GM21447 (cell line): ENCODE measurements around the gene OTOS.

Source experiments
- ATAC-seq: cut with Tn5 transposase; IDR thresholded peaks from one replicate; pipeline ENCODE4 v1.9.1; 2021; ENCODE audit not compliant: unreplicated experiment

Gene OTOS

DNA sequence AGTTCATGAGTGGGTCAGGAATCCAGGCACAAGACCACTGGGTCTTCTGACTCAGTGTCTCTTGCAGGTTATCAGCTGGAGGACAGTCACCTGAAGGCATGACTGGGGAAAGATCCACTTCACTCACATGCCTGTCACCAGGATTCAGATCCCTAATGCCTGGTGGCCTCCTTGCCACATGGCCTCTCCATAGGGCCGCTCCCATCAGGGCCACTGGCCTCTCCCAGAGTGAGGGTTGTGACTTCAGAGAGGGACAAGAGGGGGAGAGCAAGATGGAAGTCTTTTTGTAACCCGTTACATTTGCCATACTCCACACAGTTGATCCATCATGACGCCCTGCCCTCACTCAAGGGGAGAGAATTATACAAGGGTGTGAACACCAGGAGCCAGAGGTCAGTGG, 13.0 kb upstream of the OTOS start:
- ATAC-seq: no peak

DNA sequence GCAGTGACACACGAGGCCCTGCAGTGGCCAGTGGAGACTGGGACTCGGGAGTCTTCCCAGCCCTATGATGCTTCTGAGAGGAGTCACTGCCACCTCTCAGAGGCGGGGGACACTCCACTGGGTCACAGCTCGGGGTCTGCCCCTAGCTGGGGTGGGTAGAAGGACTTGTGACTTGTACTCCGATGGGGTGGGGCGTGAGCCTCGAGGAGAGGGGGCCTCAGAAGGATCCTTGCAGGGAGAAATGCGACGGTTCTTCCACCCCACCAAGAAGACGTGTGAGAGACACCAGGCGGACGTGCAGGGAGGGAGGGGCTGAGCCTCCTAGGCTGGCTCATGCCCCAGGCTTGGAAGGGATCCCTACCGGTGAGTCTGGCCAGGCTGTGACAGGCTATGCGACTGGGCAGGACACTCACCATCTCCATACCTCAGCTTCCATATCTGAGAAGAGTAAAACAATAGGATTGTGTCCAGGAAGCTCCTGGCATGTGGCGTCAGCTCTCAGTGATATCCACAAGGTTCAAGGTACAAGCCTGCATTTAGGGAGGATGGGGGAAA, 11.1 kb upstream of the OTOS start:
- no peak for ATAC-seq

DNA sequence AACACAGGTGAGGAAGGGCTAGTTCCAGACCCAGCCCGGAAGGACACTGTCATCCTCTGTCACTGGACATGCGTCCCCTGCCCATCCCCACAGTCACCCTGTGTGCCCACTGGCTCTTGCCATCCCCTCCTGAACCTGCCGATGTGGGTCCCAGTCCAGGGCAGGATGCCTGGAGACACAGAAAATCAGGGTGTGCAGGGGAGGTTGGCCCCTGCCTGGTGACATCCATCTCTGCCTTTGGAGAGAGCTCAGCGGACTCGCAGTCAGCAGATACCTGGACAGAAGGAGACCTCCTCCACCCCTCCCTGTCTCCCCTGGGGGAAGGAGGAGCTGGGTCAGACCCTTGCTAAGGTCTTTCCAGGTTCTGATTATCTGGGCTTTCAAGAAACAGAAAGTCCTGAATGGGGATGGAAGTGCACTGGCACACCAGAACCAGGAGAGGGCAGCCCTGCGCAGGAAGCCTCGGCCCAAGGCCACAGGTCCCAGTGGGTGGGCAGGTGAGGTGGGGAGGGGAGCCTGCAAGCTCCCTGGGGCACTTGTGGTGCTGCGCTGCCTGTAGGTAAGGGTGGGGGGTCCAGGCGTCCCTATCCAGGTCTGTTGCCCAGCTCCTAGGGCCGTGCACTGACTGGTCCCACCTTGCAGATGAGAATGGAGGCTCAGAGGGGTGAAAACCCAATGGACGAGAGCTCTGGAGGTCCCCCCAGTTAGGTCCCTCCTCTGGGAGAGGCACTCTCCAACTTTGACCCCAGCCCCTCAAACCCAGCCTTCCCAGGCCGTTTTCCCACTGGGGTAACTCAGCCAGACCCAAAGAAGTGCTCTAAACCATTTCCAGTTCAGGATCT, 9.7 kb upstream of the OTOS start:
- no peak for ATAC-seq

DNA sequence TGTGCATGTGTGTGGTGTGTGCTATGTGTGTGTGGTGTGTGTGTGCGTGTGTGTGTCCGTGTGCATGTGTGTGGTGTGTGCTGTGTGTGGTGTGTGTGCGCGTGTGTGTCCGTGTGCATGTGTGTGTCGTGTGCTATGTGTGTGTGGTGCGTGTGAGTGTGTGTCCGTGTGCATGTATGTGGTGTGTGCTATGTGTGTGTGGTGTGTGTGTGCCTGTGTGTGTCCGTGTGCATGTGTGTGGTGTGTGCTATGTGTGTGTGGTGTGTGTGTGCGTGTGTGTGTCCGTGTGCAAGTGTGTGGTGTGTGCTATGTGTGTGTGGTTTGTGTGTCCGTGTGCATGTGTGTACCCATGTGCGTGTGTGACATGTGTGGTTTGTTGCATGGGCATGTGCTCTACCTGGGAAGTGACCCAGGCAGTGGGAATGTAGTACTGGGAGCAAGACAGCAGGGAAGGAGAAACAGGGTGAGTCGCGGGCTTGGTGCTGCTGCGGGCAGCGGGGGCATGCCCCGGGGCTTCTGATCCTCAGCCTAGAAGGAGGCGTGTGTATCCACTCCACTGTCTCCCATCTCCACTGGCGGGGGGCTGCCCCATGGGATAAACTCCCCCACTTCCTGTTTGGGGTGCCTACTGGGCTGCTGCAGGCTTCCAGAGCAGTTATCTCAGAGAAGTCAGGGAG, 7.6 kb upstream of the OTOS start:
- ATAC-seq: no peak

DNA sequence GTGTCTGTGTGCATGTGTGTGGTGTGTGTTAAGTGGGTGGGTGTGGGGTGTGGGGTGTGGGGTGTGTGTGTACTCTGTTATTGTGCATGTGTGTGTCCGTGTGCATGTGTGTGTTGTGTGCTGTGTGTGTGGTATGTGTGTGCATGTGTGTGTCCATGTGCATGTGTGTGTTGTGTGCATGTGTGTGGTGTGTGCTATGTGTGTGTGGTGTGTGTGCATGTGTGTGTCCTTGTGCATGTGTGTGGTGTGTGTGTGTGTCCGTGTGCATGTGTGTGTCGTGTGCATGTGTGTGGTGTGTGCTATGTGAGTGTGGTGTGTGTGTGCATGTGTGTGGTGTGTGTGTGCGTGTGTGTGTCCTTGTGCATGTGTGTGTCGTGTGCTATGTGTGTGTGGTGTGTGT, 6.9 kb upstream of the OTOS start:
- no peak for ATAC-seq

DNA sequence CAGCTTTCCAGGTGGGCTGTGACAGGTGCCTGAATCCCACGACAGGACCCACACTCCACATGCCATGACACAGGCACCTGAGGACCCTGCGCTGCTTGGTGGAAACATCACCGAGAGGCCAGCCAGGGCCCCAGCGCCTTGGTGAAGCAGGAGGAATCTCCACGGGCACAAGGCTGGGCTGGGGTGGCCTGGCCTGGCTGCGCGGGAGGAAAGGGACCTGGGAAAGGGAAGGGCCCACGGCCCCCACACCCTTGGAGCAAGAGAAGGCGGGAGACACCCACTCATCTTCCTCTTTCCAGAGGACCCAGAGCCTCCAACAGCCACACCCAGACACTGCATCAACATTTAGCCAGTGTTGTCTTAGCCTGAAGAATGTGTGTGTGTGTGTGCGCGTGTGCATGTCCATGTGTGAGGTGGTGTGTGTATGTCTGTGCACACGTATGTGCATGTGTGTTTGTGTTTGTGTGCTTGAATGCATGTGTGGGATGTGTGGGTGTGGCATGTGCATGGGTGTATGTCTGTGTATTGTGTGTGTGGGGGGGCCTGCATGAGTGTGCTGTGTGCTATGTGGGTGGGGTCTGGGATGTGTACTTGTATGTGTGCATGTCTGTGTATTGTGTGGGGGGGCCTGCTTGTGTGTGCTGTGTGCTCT, 6.3 kb upstream of the OTOS start:
- ATAC-seq: no peak

DNA sequence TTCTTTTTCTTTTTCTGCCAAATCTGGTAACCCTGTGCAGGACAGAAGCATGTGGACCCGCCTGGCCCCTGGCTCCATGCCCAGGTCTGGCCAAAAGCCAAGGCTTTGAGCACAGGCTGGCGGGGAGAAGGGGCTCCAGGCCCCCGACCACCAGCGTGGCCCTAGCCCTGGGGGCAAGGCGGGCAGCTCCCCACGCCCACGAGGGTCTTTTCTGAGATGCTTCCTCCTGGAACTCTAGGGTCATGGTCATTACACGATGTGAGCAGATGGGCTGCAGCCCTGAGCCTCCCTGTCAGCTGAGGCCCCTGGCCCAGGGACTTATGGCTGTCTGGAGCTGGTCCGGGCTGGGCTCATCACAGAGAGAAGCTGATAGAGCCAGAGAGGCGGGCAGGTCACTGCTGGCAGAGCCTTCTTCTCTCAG, 5.7 kb upstream of the OTOS start:
- no peak for ATAC-seq

DNA sequence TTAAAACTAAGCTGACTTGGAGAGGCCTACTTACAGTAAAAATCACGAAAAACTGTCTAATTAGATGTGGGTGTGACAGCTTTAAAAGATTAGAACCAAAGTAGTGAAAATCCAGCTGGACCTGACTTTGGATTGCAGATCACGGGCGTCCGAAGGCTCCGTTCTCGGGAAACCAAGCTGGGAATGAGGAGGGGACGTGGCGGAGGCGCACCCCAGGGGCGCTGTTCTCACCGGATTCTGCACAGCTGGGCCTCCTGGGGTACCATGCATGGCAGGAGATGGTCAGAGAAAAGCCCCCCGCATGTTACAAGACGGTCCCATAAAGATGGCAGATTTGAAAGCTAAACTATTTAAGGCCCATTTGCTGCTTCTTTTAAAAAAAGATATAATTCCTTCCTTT, 5.0 kb upstream of the OTOS start:
- no peak for ATAC-seq

DNA sequence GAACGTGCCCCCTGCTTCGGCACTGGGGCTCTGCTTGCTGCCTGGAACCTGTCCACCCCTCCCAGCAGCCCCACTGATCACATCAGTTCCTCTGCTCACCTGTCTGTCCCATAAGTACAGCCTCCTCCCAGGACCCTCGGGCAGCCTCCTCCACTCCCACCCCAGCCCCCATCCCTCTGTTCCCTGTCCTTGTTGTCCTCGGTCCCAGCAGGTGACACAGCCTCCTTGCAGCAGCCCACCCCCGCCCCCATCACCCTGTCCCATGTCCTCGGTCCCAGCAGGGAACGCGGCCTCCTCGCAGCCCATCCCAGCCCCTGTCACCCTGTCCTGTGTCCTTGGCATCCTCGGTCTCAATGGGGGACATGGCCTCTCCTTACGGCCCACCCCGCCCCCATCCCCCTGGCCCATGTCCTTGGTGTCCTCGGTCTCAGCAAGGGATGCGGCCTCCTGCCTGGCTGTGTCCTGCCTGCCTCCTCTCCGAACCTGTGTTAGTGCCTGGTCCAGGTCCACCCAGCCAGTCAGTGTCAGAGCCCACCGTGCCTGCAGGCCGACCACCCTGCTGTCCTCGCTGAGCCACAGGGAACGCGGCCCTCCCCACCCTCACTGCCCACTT, 4.3 kb upstream of the OTOS start:
- no peak for ATAC-seq

DNA sequence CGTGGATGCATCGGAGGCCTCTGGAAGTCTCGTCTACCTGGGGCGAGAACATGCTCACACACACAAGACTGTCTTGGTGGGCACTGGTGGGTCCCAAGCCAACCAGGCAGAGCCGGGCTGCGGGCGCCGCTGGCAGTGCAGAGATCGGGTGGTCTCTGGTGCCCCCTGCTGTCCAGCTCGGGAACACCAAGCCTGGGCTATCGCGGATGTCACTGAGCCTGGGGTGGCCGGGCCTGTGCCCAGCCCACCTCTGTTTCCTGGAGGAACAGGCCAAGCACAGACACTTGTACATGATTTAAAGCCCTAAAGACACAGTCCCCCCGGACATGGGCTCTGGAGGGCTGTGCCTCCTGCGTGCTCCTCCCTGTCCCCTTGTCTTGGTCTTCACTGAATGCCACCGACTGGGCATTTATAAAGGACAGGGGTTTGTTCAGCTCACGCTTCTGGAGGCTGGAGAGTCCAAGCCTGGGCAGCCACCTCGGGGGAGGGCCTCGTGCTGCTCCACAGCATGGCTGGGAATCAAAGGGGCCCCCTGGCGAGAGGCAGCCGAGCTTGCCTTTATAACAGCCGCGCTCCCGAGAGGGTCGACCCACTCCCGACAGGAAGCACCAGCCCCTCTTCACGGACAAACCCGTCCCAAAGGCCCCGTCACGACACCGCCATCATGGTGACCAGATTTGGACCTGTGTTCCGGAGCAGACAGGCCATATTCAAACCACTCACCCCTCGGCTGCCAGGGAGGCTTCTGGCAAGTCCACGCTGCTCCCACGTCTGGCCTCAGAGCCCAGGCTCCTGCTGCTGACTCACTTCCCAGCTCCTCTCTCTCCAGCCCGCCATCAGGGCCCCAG, 3.6 kb upstream of the OTOS start:
- ATAC-seq: no peak

DNA sequence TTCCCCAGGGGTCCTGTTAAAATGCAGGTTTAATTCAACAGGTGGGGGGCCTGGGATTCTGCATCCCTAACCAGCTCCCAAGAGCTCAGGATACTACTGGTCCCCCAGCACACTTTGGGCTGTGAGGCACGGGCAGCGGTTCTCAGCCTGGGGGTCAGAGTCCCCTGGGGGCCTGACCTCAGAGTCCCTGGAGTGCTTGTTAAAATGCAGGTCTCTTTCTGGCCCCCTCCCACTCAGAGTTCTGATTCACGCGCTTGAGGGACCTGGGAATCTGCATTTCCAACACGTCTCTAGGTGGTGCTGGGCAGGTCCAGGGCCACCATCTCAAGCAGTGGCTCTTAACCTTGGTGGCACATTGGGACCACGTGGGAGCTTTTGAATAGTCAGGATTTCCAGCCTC, 2.8 kb upstream of the OTOS start:
- ATAC-seq: no peak

DNA sequence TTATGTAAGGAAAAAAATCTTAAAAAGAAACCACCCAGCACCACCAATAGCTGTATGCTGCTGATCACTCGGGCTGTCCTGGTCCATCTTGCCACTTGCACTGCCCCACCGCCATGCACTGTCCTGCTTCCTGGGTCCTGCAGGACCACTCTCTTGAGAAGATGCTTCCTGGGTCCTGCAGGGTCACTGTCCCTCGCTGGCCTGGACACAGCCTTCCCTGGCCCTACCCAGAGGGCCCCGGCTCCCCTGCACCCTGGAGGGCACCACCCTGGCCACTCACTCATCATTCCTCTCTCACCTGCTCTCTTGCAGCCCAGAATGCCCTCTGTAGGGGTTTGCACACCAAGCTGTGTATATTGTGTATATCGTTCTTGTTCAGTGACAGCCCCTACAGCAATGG, 2.4 kb upstream of the OTOS start:
- ATAC-seq: no peak

DNA sequence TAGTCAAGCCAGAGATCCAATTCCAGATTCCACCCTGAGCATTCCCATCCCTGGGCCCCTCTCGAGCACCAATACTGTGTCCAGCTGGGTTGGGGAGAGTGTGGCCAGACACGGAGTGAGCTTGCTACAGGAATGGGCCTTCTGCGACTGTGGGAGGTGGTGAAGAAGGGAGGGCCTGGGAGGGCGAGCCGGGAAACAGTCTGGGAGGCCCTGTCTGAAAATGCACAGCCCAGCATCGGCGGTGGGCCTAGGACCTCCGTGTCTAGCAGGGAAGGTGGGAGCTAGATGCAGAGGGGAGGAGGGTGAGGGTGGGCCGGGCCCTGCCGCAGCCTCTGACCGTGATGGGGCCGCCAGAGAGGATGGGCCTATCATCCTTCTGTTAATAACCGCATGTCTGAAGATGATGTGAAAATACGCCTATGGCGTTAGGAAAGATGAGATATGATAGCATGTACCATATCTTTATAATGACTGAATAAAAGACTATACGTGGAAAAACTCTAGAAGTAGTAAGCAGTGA, 1.9 kb upstream of the OTOS start:
- no peak for ATAC-seq

DNA sequence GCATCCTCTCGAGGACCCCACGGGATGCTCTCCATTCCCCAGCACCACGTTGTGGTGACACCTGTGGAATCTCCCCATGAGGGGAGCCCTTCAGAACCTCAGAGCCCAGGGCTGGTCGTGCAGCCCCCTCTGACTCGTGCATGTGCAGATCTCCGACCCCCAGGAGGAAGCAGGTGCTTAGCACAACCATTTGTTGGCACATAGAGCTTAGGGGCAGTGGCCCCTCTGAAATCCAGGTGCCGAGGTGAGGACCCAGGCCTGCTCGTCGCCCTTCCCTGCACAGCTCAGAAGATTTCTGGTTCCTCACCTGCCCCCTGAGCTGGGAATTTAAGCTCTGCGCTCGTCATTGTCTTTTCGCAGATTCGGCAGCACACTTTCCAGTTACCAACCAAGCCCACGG, 1.3 kb upstream of the OTOS start:
- ATAC-seq: no peak

DNA sequence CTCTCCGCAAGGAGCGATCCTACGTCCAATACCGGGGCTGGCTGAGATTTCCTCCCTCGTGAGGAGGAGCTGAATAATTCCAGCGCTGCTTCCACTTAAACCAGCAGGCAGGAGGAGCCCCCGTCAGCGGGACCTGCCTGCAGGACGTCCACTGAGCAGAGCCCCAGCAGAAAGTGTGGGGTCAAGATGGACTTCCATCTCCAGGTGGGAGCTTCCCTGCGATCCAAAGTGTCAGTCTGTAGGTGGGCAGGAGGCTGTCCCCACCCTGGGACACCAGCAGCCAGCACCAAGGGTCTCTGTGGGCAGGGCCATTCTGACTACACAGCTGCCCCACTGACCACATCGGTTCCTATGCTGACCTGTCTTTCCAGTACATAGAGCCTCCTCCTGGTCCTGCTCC, 462 bp upstream of the OTOS start:
- ATAC-seq: no peak

DNA sequence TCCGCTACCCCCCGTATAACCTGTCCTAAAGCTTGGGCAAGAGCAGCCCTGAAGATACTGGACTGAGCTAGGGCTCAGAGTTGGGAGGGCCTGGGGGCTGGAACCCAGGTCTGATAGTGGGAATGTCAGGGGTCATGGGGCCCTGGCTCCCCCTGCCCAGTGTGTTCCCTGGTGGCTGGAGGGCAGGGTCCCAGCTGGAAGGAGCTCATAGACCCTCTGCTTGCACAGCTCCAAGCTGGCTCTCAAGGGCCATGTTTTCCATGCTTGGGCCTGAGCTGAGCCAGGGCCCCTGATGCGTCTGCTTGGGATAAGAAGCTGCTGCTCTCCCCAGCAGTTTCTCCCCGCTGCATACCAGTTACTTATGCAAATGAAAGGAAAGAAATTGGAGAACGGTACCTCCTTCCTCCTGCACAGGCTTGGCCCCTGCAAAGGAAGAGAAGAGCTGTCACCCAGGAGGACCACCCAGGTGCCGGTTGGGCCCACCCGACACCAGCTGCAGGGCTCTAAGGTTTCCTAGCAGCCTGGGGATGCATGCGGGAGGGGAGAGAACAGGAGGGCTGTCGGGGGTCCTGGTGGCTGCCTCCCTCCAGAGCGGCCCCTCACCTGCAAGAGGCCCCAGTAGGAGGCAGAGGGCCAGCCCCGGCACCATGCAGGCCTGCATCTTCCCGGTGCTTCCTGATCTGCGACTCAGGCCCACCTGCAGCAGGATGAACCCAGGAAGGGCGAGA, 628 bp downstream of the OTOS start:
- no peak for ATAC-seq

DNA sequence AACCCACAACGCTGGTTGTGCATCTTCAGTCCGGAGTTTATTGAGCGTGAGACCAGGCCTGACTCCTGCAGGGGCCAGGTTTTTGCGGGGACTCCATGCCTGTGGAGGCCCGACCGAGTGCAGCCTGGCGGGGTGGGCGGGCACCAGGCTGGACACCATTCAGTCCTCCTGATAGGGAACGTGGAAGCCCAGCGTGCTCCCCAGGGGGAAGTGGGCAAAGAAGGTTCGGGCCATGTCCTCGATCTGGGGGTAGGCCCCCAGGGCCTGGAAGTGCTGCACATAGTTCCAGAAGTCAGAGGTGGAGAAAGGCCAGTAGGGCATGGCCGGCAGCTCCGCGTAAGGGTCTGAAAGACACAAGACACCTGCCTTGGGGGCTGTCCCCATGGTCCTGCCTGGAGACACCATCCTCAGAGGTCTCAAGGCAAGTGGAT, 1.4 kb downstream of the OTOS start:
- no peak for ATAC-seq

DNA sequence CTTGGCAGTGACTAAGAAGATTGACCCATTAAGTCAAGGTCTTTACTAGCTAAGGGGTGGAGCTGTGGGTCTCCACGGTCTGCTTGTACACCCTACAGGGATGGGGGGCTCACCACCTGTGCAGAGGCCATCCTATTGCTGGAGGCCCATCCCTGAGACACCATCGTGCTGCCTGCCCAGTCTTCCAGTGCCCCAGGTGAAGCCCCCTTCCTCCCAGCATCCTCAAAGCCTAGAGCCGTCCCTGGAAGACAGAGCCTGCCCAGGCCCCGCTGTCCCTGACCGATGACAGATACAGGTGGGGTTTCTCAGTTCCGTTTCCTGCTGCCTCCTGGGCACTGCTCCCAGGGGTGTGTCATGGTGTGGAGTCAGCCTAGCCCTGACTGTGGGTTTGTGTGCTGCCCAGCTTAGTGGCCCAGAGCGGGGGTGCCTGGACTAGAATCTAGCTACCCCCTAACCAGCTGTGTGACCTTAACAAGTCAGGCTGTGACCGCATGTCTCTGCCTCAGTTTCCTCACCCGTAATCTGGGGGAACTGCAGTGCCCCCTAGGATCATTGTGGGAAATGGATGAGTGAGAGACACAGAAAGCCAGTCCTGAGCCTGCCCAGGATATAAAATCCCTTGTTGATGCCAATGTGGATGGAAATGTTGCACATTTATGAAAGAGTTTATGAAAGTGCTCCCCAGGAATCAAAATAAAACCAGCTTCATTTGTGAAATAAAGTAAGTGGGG, 2.0 kb downstream of the OTOS start:
- no peak for ATAC-seq
